Panc1 (cell line): Measurements from ENCODE around the gene CIROP. TPM values are rescaled to one million over a fixed set of nuclear protein-coding genes. Genes with fewer than 3 reads are reported as not detected.

Experiments used
- ATAC-seq: fragments of 200-7000 bp; cut with Tn5 transposase; 2 replicates; pipeline ENCODE4 v1.9.1; 2020; ENCODE audit warnings: mild to moderate bottlenecking, moderate library complexity
- BruUV-seq: library from RNA; stranded (reverse); fragments of 400-500 nt; replicated peaks from 2 replicates; lab custom pipeline; 2021; lab: Mats Ljungman, UMichigan
- CTCF ChIA-PET: fragments of 300-600 bp; sonication (Branson Sonifier 250); formaldehyde crosslinking; loops from one replicate; lab custom pipeline; 2022; ENCODE audit warnings: antibody characterized with exemption; lab: Charles Lee
- POLR2A ChIA-PET: fragments of 300-600 bp; sonication (Branson Sonifier 250); formaldehyde crosslinking; loops from one replicate; lab custom pipeline; 2022; ENCODE audit warnings: antibody characterized with exemption; lab: Charles Lee
- DNase-seq: peaks from one replicate; pipeline ENCODE4 v3.0.0-alpha.2; 2010; ENCODE audit warnings: low read depth, low spot score
- H3K27ac ChIP-seq: 2 replicates; pipeline ENCODE4 v1.5.1; 2011; ENCODE audit warnings: mild to moderate bottlenecking, low read length, inconsistent platforms
- H3K27me3 ChIP-seq: fragments of 200-500 bp; sonication (Bioruptor generic); 2 replicates; pipeline ENCODE4 v1.6.0; 2014; ENCODE audit warnings: low read length, inconsistent platforms; ENCODE audit not compliant: control insufficient read depth, insufficient read depth
- H3K36me3 ChIP-seq: fragments of 200-500 bp; sonication (Bioruptor generic); 2 replicates; pipeline ENCODE4 v1.5.1; 2014; ENCODE audit warnings: inconsistent platforms, mild to moderate bottlenecking, low read length, moderate library complexity; ENCODE audit not compliant: control insufficient read depth, insufficient read depth
- H3K4me1 ChIP-seq: 2 replicates; pipeline ENCODE4 v1.5.1; 2011; ENCODE audit warnings: inconsistent platforms, mild to moderate bottlenecking, low read length, moderate library complexity; ENCODE audit not compliant: control insufficient read depth, insufficient read depth
- H3K4me3 ChIP-seq, 2 experiments: 2 replicates each; pipeline ENCODE4 v1.5.1; 2011 to 2012; ENCODE audit warnings: low read depth in 2 of 2, low read length in 2 of 2, mild to moderate bottlenecking in 2 of 2, inconsistent platforms in 1 of 2, moderate library complexity in 1 of 2
- H3K9me3 ChIP-seq: fragments of 200-500 bp; sonication (Bioruptor generic); 2 replicates; pipeline ENCODE4 v1.5.1; 2014; ENCODE audit warnings: low read depth, mild to moderate bottlenecking, inconsistent platforms, low read length, moderate library complexity; ENCODE audit not compliant: control insufficient read depth, insufficient read depth
- CTCF ChIP-seq: fragments of 450-650 bp; IDR thresholded peaks from 2 replicates; pipeline ENCODE4 v1.5.1; 2017; ENCODE audit warnings: mild to moderate bottlenecking
- POLR2AphosphoS5 ChIP-seq: IDR thresholded peaks from 2 replicates; pipeline ENCODE4 v1.6.1; 2012; ENCODE audit warnings: mild to moderate bottlenecking, low read depth, low read length, moderate library complexity
- SIN3A ChIP-seq: IDR thresholded peaks from 2 replicates; pipeline ENCODE4 v1.6.1; 2012; ENCODE audit warnings: low read depth, mild to moderate bottlenecking, low read length, moderate library complexity, borderline replicate concordance; ENCODE audit not compliant: insufficient read depth
- TCF7L2 ChIP-seq: IDR thresholded peaks from 2 replicates; pipeline ENCODE4 v1.6.1; 2011; ENCODE audit warnings: mild to moderate bottlenecking, low read depth, low read length, inconsistent platforms
- in situ Hi-C: cut with HindIII; loops from 2 replicates; pipeline ENCODE4 v1.10.0; 2016; ENCODE audit warnings: low sequenced_read_pairs, low pct_unique_long_range_greater_than_20kb
- intact Hi-C: fragments of 100-400 bp; cut with micrococcal nuclease; formaldehyde crosslinking; loops from one replicate; pipeline ENCODE4 v1.10.0; 2022; ENCODE audit not compliant: unreplicated experiment
- total RNA-seq: library from RNA; stranded (reverse); gene quantifications from one replicate; pipeline ENCODE4 v1.2.1, GENCODE V29; 2021; ENCODE audit not compliant: unreplicated experiment
- TF ChIP-seq, protein P1 (sequence below), 2 experiments: IDR thresholded peaks; 2 replicates each; pipeline ENCODE4 v1.6.1; 2011 to 2012; ENCODE audit warnings: low read depth in 2 of 2, control low read depth in 1 of 2, low read length in 1 of 2, mild to moderate bottlenecking in 1 of 2, moderate library complexity in 1 of 2; ENCODE audit not compliant: insufficient read depth in 1 of 2

CIROP gene
- total RNA-seq, 1 experiment from 2014 or later: not detected

DNA sequence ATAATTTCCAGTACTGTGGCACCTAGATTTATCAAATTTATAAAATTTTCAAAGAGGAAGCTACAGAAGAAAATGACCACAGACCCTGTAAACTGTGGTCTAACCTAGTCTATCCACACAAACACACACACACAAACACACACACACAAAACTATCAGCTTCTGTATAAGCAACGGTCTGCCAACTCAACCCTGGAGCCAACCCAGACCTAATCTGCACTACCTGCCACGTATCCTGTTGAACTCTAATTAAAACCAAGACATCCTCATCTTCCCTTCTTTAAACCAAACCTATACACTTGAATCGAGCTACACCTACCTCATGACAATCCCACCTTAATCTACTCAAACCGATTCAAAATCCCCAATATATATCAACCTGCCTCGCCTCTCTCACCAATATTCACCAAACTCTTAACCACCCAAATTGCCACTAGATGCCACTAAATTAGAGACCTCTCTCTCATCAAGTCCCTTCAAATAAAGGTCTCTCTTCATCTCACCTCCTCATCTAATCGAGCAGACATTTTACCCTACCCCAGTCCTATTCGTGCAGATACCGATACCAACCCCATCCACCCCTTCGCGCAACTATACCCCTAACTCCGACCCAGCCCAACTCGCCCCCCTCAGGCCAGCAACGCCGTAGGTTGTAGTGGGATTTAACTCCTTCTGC, 10.7 kb downstream of the CIROP start:
- DNase-seq (no peak), ATAC-seq (no peak)
- Histone ChIP-seq H3K27me3 (no peaks in the 10 kb centered on the region), H3K9me3 (no peaks in the 10 kb centered on the region), H3K4me3 (peak overlapping the region; percentile 88 to 90), H3K27ac (peak overlapping the region; percentile 96), H3K4me1 (peaks cover 16% of the 10 kb centered on the region), H3K36me3 (peaks cover 37% of the 10 kb centered on the region)
- BruUV-seq: no TSS peak
- CTCF ChIA-PET: interaction anchor here (0.6 to 2.8 kb wide), 6 partner anchors 17 to 385 kb away, joined by 4 to 28 read pairs (median 4); no protein-coding TSS in a partner anchor
- in situ Hi-C loops: no loop called here
- TF ChIP-seq TCF7L2 (no peak), POLR2AphosphoS5 (no peak), SIN3A (no peak), CTCF (no peak)
- TF ChIP-seq, protein P1, sequence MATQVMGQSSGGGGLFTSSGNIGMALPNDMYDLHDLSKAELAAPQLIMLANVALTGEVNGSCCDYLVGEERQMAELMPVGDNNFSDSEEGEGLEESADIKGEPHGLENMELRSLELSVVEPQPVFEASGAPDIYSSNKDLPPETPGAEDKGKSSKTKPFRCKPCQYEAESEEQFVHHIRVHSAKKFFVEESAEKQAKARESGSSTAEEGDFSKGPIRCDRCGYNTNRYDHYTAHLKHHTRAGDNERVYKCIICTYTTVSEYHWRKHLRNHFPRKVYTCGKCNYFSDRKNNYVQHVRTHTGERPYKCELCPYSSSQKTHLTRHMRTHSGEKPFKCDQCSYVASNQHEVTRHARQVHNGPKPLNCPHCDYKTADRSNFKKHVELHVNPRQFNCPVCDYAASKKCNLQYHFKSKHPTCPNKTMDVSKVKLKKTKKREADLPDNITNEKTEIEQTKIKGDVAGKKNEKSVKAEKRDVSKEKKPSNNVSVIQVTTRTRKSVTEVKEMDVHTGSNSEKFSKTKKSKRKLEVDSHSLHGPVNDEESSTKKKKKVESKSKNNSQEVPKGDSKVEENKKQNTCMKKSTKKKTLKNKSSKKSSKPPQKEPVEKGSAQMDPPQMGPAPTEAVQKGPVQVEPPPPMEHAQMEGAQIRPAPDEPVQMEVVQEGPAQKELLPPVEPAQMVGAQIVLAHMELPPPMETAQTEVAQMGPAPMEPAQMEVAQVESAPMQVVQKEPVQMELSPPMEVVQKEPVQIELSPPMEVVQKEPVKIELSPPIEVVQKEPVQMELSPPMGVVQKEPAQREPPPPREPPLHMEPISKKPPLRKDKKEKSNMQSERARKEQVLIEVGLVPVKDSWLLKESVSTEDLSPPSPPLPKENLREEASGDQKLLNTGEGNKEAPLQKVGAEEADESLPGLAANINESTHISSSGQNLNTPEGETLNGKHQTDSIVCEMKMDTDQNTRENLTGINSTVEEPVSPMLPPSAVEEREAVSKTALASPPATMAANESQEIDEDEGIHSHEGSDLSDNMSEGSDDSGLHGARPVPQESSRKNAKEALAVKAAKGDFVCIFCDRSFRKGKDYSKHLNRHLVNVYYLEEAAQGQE (IDR thresholded peaks at IDR 0.05; ENCODE audit: insufficient read depth in 1 of 2, low read depth in 2 of 2, low read length in 1 of 2): no peak
- POLR2A ChIA-PET: interaction anchor here (0.6 to 1.6 kb wide), 2 partner anchors 25 to 167 kb away, joined by 6 read pairs; no protein-coding TSS in a partner anchor
- intact Hi-C loops: no loop called here

DNA sequence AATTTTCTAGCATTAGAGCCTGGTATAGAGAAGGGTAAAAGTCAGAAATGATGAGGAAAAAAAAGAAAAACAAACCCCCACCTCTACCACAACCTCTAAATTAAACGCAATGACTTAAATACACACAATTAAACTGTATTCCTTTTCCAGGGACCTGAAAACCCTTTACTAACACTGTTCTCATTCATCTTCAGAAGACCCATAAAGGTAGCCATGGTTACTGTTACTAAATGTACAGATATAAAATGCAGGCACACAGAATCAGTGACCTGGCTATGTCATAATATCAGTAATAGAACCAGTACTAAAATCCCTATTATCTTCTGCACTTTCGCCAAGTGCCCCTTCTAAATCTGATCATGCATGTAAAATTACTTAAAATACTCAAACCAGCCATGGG, 11.3 kb downstream of the CIROP start:
- in situ Hi-C loops (no loop called here), intact Hi-C loops (no loop called here)
- POLR2A ChIA-PET: no interaction called here
- peak overlapping the region; percentile 96 for H3K27ac ChIP-seq
- peak overlapping the region; percentile 88 to 90 for H3K4me3 ChIP-seq
- DNase-seq (no peak), ATAC-seq (no peak)
- CTCF ChIA-PET: interaction anchor here (2.8 kb wide), 1 partner anchor 25 kb away, joined by 28 read pairs; no protein-coding TSS in a partner anchor
- no peaks in the 10 kb centered on the region for H3K9me3 ChIP-seq
- TF ChIP-seq CTCF (no peak), POLR2AphosphoS5 (no peak), SIN3A (no peak), TCF7L2 (no peak)
- TF ChIP-seq, protein P1 (IDR thresholded peaks at IDR 0.05; ENCODE audit: insufficient read depth in 1 of 2, low read depth in 2 of 2, low read length in 1 of 2): no peak
- H3K36me3 ChIP-seq: peaks cover 39% of the 10 kb centered on the region
- peaks cover 16% of the 10 kb centered on the region for H3K4me1 ChIP-seq
- H3K27me3 ChIP-seq: no peaks in the 10 kb centered on the region
- BruUV-seq: no TSS peak
